NCI-H510A (cell line): Measurements from ENCODE around the gene NCAN.
"Not testable (repeated sequence)": the region's sequence is repeated elsewhere in the genome, so short reads cannot be mapped to it uniquely, and the experiment has no call there.

Experiments used
- DNase-seq: peaks from one replicate; lab custom pipeline; 2025; lab: John Stamatoyannopoulos, UW

Gene NCAN

GRCh38 chr19:19211499-19212420 is at the start of gene NCAN:
Gene NCAN, plus strand, starts transcription at chr19:19211958. Its CDS starts 4,996 bp downstream, at chr19:19216954.
- DNase-seq, result peak; percentile 54

GRCh38 chr19:19162495-19162894 is 49.3 kb upstream of the NCAN start:
- DNase-seq, result no peak

GRCh38 chr19:19165396-19165795 is 46.4 kb upstream of the NCAN start:
- no peak for DNase-seq

- no peak for DNase-seq
Observed at GRCh38 chr19:19167612-19168011, 44.1 kb upstream of the NCAN start.

GRCh38 chr19:19169236-19170052 is 42.3 kb upstream of the NCAN start:
- DNase-seq, result no peak

GRCh38 chr19:19170053-19170872 is 41.5 kb upstream of the NCAN start, which contains the start of gene MEF2B:
Gene MEF2B, minus strand, starts transcription at chr19:19170263. Its CDS starts 19,528 bp downstream, at chr19:19150735.
- DNase-seq, result peak; percentile 77

- DNase-seq, result no peak
Observed at GRCh38 chr19:19170873-19171672, 40.7 kb upstream of the NCAN start.

- DNase-seq, result no peak
Observed at GRCh38 chr19:19171821-19172532, 39.8 kb upstream of the NCAN start.

GRCh38 chr19:19173243-19173642 is 38.5 kb upstream of the NCAN start:
- DNase-seq, result not testable (repeated sequence)

GRCh38 chr19:19176950-19177349 is 34.8 kb upstream of the NCAN start:
- no peak for DNase-seq

GRCh38 chr19:19179548-19180441 is 32.0 kb upstream of the NCAN start:
- DNase-seq, result no peak

- no peak for DNase-seq
Observed at GRCh38 chr19:19181488-19181998, 30.2 kb upstream of the NCAN start.

GRCh38 chr19:19185853-19186740 is 25.7 kb upstream of the NCAN start:
- DNase-seq, result peak; percentile 47

GRCh38 chr19:19186742-19187141 is 25.0 kb upstream of the NCAN start:
- DNase-seq, result no peak

- DNase-seq, result no peak
Observed at GRCh38 chr19:19191768-19192077, 20.0 kb upstream of the NCAN start.

- DNase-seq, result peak; percentile 97
Observed at GRCh38 chr19:19192078-19192882, 19.5 kb upstream of the NCAN start, which contains the start of the genes BORCS8 and RFXANK. Gene BORCS8, minus strand, starts transcription at chr19:19192152. Its CDS starts 35 bp downstream, at chr19:19192117. Gene RFXANK, plus strand, starts transcription at chr19:19192258. Its CDS starts 1,689 bp downstream, at chr19:19193947.

GRCh38 chr19:19192910-19193423 is 18.8 kb upstream of the NCAN start:
- DNase-seq, result no peak
